GM19240 (cell line): Measurements from ENCODE around the gene TAS1R3.
"Not testable (repeated sequence)": the region's sequence is repeated elsewhere in the genome, so short reads cannot be mapped to it uniquely, and the experiment has no call there.

Experiments used
- DNase-seq: peaks from one replicate; pipeline ENCODE4 v3.0.0; 2011; ENCODE audit warnings: low spot score; ENCODE audit not compliant: insufficient read length

Gene TAS1R3

DNA sequence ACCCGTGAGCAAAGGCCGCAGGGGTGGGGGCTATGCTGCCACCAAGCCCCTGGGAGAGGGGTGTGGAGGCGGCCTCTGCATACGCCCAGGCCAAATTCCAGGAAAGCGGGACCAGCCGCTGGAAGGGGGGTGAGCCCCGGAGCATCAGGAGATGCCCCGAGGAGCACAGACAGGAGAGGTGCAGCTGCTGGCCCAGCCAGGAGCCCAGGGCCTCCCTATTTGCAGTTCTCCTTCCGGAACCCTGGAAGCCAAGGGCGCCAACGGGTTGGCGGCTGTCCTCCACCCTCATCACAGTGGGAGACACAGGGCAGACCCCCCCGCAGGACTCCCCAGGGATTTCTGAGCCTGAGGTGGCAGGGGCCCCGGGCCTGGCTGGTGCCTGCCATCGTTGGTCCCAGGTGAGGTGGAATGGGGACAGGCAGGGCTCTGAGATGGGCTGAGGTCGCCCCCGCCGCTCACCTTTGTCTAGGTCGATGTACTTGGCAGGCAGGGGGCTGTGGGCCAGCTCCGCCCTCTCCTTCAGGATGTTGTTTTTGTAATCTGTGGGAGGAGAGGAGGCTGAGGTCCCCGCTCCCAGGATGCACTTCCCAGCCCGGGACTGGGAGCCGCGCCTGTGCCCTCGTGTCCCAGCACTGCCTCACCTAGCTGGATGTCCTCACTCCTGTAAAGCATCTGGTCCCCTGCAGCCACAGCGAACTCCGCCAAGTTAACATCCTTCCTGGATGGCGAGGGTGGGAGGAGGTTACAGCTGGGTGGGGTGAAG, 22.5 kb downstream of the TAS1R3 start:
- DNase-seq, result no peak

DNA sequence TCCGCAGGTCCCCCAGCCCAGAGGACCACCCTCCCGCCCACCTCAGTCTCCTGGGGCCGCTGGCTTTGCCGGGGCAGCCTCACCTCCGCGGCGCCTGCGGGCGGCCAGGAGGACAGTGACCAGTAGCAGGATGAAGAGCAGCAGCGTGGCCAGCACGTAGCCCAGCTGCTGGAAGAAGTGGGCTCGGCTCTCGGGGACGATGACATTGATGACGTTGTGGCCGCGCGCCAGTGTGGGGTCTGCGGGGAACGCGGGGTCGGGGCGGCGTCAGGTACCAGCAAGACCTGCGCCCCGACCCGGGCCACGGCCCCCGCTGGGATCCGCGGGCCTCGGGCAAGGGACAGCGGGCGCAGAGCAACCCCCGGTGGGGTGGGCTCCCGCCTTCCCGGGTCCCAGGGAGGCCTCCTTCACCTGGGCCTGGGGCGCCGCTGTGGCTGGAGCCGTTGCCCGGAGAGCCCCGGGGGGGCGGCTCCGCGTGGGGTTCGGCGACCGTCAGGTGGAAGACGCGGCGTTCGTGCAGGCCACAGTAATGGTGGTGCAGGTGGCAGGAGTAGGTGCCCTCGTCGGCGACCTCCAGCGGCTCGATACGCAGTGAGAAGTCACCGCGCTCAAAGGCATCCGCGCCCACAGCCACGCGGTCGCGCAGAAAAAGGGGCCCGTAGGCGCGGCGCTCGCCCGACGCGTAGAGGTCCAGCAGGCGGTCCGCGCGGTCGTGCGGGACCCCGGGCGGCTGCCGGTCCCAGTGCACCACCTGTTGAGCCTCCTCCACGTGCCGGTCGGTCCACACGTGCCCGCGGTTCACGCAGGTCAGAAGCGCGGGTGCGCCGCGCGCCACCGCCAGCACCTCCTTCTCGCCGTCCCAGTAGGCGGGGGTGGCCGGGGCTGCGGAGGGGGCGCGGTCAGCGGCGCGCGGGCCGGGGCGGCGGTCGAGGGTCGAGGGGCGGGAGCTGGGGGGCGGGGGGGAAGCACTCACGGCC, 23.5 kb downstream of the TAS1R3 start:
- DNase-seq, result no peak

DNA sequence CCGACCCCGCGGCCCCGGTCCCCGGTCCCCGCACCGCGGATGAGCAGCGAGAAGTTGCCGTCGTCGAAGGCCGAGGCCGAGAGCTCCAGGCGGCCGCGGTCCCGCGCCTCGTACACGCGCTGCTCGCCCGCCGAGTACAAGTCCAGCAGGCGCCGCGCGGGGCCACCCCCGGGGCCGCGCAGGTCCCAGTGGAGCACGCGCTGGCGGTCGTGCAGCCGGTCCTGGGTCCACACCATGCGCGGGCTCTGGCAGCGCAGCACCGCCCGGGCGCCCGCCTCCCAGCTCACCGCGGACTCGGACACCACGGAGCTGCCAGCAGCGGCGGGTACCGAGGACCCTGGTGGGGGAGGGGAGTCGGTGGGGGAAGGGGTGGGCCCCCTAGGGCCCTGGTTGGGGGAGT, 24.3 kb downstream of the TAS1R3 start:
- DNase-seq, result no peak

DNA sequence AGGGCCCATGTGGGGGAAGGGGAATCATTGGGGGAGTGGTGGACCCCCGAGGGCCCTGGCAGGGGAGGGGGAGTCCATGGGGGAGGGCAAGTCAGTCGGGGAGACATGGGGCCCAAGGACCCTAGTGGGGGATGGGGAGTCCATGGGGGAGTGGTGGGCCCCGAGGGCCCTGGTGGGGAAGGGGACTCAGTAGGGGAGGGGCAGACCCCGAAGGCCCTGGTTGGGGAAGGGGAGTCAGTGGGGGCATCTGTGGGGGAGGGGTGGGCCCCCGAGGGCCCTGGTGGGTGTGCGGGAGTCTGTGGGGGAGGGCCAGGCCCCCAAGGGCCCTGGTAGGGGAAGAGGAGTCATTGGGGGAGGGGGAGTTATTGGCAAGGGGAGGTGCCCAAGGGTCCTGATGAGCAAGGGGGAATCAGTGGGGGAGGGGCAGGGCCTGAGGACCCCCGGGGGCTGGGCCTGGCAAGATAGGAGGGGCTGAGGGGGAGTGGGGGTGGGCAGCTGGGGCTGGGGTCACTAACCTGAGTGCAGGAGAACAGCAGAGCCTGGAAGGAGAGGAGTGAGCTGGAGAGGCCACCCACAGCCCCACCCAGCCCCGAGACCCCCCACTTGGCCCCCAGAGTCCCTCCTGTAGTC, 25.2 kb downstream of the TAS1R3 start:
- no peak for DNase-seq

DNA sequence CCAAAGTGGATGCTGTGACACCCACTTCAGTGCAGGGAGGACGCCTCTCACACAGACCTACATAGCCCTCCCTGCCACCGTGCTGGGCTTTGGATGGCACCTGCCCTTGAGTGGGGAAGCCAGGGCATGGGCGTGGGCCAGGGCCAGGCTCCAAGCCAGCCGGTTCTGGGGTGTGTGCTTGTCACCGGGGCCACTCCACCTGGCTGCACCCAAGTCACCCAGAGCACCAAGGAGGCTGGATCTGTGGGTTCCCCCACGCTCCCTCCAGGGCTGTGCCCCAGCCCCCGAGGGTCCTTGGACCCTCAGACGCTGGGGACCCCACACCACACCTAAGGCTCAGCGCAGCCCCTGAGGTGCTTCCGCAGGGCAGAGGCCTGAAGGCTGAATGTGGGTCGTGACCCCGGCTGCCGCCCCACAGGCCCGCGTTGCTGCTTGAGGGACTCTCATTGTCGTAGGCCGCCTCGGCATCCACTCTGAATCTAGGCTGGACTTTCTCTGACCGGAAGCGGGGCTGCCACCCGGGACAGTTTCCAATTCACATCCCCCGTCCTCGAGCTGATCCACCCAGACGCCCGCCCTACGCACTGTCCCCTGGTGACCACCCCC, 25.8 kb downstream of the TAS1R3 start:
- no peak for DNase-seq

DNA sequence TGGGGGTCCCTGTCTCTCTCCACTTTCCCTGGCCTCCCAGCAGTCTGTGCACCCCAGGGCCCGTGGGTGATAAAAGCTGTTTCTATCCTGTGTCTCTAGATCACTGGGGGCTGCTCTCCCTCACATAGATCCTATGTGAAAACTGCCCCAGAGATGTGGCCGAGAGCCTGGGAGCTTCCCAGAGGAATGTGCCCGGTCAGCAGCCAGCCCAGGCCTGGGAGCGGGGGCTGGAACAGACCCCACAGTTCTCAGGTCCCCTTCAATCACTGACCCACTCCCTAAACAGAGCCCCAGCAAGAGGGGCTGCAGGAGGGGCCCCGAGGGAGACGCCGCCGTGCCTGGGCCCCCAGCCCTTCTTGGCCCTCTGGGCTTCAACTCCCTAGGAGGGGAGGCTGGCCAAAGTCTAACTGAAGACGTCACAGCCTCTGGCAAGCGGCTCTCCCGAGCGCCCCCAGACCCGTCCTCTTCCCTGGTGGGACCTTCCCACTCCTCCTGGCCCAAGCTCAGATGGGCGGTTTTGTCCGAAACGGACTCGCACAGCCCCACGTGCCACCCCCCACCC, 26.9 kb downstream of the TAS1R3 start:
- no peak for DNase-seq

DNA sequence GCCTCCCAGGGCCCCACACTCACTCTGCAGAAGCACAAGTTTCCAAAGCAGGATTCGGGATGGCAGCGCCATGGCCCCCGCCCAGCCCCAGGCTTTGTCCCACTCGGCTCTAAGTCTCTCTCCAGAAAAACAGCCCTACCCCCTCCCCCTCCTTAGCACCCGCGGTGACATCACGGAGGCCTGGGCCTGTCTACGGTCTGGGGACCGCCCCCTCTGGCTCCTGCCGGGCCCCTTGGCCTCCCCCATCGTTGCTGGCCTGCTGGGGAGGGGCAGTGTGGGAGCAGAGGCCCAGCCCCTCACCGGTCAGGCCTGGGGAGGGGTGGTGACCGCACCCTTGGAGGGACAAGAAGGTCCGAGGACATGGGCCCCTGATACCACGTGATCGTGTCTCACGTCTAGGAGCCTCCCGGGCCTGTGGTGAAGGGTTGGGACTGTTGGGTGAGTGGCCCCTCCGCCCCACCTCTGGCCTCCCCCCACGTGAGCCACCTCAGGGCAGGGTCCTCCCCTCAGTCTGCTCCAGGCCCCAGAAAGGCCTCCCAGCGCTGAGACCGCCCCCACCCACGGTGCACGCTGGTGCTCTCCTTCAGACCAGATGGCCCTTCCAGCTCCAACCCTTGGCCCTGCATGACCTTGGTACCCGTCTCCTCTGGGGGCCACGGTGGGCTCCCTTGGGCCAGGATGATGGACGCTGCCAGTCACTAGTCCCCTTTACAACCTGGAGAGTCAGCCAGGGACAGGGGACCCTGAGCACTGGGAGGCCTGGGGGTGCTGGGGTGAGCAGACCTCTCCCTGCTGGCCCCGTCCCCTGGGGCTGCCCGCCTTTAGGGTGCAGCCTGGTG, 27.6 kb downstream of the TAS1R3 start, which contains the start of gene MXRA8:
Gene MXRA8, minus strand, starts transcription at position 123 of the 839 bp plus-strand sequence. Its CDS starts 51 bp downstream, at position 72.
- DNase-seq, result no peak

DNA sequence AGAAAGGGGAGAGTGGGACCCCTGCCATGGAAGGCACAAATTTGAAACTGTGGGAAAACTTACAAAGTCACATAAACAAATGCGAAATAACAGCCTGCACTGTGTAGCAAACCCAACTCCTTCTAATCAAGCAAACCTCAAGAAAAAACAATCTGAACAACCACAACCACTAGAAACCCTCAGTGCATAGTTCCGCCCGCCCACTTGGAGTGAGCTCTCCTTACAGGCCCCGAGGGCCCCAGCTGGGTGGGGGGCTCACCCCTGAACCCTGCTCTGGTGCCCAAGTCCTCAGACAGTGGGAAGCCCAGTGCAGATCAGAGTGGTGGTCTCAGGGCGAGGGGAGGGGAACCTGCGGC, 28.2 kb downstream of the TAS1R3 start:
- DNase-seq, result no peak

DNA sequence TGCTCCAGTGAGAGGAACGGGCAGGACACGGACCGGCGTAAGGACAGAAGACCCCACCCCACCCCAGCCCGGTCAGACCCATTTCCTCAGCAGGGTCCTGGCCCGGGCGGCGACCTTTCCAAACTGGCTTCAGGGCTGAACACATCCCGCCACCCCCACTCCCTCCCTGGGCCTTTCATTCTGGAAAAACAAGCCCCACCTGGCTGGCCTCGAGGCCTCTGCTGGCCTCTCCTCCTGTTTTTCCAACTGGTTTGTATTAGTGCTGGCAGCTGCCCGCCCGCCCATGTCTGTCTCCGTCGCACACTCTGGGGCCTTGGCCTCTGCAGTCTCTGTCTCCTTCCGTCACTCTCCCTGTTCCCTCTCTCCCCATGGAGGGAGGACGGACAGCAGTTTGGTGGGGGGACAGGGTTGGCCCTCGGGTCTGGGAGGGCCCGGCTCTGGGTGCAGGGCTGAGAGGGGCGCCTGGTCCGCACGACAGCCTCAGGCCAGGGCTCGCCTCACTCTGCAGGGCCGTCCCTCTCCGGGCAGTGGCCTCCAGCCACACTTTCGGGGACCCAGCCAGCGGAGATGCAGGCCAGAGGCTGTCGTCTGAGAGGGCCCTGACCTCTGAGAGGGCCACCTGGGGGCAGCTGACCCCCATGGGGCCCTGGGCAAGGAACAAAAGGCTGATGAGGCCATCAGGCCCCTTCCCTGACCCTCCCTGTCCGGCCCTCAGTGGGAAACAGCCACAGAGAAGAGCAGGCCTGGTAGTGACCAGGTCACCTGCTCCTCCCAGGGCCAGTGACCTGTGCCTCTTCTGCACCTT, 28.8 kb downstream of the TAS1R3 start:
- DNase-seq, result no peak

DNA sequence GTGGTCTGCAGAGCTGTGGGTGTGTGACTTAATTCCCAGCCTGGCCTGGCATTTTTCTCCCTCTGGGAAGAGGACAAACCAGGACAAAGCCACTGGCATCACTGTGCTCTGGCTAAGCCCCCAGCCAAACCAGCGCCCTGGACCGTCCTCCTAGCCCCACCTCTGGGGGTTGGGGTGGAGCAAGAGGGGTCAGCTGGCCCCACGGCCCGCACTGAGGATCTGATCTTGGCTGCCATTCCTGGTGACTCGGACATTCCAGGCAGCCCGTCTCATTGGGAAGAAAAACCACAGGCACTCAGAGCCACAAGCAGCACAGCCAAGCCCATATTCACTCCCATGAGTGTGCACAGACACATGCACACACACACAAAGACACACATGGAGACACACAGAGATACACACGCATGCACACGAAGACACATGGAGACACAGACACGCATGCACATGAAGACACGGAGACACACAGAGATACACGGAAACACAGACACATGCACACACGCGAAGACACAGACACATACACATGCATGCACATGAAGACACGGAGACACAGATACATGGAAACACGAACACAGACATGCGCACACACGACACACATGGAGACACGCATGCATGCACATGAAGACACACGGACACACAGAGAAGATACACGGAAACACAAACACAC, 29.6 kb downstream of the TAS1R3 start:
- DNase-seq, result no peak

DNA sequence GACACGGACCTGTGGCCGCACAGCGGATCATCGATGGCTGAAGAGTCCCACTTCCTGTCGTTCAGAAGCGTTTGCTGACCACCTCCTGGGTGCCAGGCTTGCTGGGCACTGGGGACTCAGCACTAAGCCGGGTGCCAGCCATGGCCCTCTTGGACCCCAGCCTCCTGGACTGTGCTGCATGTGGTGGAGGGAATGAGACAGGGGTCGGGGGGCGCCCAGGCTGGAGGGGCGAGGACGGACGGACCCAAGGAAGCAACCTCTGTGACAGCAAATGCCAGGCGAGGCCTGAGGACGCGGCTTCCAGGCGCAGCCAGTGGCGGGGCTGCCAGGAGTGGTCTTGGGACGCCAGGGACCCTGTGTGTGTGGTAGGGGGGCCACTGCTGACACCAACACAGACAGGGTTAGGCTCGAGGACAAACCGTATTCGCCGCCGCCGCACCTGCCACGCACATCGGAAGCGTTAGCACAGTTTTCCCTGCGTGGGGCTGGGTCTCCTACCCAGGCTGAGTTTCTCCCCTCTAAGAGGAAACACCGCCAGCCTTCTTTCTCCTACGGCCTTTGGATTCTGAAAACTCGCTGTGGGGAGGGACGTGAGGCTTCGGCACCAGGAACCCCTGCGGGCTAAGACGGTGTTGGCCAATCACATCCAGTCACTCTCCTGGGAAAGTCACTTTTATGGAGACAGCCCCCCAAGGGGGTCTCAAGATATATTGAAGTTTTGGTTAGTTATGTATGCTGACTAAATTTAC, 30.3 kb downstream of the TAS1R3 start:
- DNase-seq, result no peak

DNA sequence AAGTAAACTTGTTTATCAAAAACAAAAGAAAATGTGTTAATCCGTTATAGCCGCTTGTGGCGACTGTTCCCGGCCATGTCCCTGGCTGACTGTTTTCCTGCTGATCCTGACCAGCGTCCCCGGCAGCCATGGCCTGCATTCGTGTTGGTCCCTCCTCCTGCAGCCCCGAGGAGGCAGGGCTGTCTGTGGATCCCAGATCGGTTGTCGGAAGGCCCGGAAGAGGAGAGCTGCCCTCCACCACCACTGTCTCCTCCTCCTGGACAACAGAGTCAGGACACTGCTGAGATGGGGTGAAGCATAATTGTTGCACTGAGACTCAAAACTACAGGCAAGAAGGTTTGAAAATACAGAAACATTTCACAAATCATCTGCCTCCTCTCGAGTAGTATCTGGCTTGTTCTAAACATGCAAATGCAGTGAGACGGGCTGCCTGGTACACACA, 30.9 kb downstream of the TAS1R3 start:
- DNase-seq, result no peak

DNA sequence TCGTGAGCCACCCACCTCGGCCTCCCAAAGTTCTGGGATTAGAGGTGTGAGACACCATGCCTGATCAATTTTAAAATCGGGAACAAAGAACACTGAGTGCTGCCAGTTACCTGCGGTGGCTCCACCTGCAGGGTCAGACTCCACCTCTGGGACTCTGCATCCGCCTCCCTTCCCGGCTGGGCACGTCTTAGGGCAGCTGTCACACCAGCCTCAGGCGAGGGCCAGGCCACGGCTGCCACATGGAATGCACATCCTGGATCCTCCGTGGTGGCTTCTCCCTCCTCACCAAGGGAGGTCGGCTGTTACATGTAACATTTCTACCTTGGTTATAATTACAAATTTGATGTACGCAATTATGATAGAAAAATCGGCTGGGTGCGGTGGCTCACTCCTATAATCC, 33.2 kb downstream of the TAS1R3 start:
- DNase-seq, result no peak

DNA sequence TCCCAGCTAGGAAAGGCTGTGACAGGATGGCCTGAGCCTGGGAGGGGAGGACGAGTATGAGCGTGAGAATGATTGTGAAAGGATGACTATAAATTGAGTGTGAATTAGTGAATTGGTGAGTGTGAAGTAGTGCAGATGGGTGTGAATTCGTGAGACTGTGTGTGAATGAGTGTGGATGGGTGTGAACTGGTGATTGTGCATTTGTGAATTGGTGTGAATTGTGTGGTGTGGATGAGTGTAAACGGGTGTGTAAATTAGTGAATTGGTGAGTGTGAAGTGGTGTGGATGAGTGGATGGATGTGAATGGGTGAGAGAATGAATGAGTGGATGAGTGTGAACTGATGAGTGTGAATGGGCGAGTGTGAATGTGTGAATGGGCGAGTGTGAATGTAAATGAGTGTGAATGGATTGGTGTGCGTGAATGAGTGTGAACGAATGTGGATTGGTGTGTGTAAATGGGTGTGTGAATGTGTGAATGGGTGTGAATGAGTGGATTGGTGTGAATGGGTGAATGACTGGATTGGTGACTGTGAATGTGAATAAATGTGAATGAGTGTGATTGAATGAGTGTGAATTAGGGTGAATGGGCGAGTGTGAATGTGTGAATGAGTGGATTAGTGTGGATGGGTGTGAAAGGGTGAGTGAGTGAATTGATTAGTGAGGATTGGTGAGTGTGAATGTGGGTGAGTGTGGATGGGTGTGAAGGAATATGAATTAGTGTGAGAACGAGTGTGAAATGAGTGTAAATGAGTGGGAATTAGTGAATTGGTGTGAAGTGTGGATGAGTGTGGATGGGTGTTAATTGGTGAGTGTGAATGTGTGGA, 35.0 kb downstream of the TAS1R3 start:
- DNase-seq, result no peak

DNA sequence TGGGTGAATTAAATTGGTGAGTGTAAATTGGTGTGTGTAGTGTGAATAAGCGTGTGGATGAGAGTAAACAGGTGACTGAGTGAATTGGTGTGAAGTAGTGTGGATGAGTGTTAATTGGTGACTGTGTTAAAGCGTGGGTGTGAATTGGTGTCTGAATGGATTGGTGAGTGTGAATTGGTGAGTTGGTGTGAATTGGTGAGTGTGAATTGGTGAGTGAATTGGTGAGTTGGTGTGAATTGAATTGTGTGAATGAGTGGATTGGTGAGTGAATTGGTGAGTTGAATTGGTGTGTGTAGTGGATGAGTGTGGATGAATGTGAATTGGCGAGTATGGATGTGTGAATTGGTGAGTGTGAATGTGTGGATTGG, 35.6 kb downstream of the TAS1R3 start:
- no peak for DNase-seq

DNA sequence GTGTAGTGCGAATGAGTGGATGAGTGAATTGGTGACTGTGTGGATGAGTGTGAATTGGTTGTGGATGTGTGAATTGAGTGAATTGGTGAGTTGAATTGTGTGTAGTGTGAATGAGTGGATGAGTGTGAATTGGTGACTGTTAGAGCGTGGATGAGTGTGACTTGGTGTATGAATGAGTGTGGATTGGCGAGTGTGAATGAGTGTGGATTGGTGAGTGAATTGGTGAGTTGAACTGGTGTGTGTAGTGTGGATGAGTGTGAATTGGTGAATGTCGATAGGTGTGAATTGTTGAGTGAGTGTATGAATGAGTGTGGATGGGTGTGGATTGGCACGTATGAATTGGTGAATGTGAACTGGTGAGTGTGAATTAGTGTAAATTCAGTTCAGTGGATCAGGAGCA, 36.2 kb downstream of the TAS1R3 start:
- DNase-seq, result no peak

DNA sequence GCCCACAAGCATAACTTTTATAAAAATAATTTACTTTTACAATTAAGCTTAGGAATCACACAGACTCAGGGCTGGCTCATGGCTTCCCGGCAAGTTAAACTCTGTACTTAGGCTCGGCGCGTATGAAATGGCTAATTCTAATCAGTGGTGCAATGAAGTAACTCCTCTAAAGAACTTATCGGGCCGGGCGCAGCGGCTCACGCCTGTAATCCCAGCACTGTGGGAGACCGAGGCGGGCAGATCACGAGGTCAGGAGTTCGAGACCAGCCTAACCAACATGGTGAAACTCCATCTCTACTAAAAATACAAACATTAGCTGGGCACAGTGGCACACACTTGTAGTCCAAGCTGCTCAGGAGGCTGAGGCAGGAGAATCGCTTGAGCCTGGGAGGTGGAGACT, 39.0 kb downstream of the TAS1R3 start:
- DNase-seq, result not testable (repeated sequence)
